Psoas muscle (tissue), 8 donors: ENCODE measurements around the gene AOC3. TPM values are rescaled to one million over a fixed set of nuclear protein-coding genes. Genes with fewer than 3 reads are reported as not detected.
A peak's percentile ranks its signal among the peaks of the same experiment; 100 is the strongest.

ENCODE experiments used
- ATAC-seq, 4 donors: fragments of 200-7000 bp; cut with Tn5 transposase; one replicate each; pipeline ENCODE4 v1.9.1; 2020; ENCODE audit warnings: moderate library complexity in 3 of 4, mild to moderate bottlenecking in 2 of 4
- DNase-seq, 2 donors: peaks; one replicate each; pipeline ENCODE4 v3.0.0-alpha.2; 2020
- H3K27ac ChIP-seq: fragments of 200-600 bp; one replicate; pipeline ENCODE4 v1.8.0; 2022
- H3K27me3 ChIP-seq, 3 donors: fragments of 200-600 bp in 1 of 3; one replicate each; pipeline versions ENCODE4 v1.6.1 to v1.8.0; 2013 to 2022; ENCODE audit warnings: low read length in 2 of 3, mild to moderate bottlenecking in 2 of 3, moderate library complexity in 1 of 3; ENCODE audit not compliant: insufficient read depth in 3 of 3
- H3K36me3 ChIP-seq, 2 donors: fragments of 200-600 bp in 1 of 2; one replicate each; pipeline versions ENCODE4 v1.6.1 to v1.8.0; 2013 to 2022; ENCODE audit warnings: low read depth in 1 of 2, mild to moderate bottlenecking in 1 of 2, moderate library complexity in 1 of 2; ENCODE audit not compliant: insufficient read depth in 1 of 2
- H3K4me1 ChIP-seq: fragments of 200-600 bp; one replicate; pipeline ENCODE4 v1.8.0; 2022
- H3K4me3 ChIP-seq: fragments of 200-600 bp; one replicate; pipeline ENCODE4 v1.8.0; 2022; ENCODE audit warnings: mild to moderate bottlenecking
- H3K9me3 ChIP-seq: fragments of 200-600 bp; one replicate; pipeline ENCODE4 v1.8.0; 2022
- CTCF ChIP-seq: fragments of 200-600 bp; IDR thresholded peaks from one replicate; pipeline ENCODE4 v1.8.0; 2022; ENCODE audit warnings: antibody characterized with exemption
- WGBS, 3 donors: extraction: QIAGEN DNeasy Blood & Tissue Kit; methylation state at CpG; one replicate each; pipeline versions ENCODE4 v1.1.6 to v1.1.7; 2013; 5-methylcytosine and 5-hydroxymethylcytosine counted together
- intact Hi-C, 2 donors: fragments of 100-400 bp; cut with DNase I; formaldehyde crosslinking; loops; one replicate each; pipeline versions ENCODE4 v1.11.0 to v1.14.2; 2022
- polyA plus RNA-seq, 3 donors: library from polyadenylated mRNA; stranded (reverse); fragments of 200-250 nt; gene quantifications; one replicate each; pipeline ENCODE4 v1.2.3, GENCODE V29; 2013
- total RNA-seq, 4 donors: library from RNA; stranded (reverse); fragmentation: NEBNext Ultra II Directional in 2 of 4; extraction: Animal tissue kit (Norgen Biotek cat#: 25700) in 2 of 4; gene quantifications; one replicate each; pipeline versions ENCODE4 v1.2.1 to v1.2.4, GENCODE V29; 2021 to 2023
- donor health status: healthy with polysubstance abuse.
- donor health status: DM: no; HTN: no; CAD: no; lungs with moderate emphysema.
- donor health status: Bipolar disorder and iron deficiency.
- donor health status: healthy.
- donor health status: DM: yes; HTN: yes; CAD: no.
- donor health status: DM: no; HTN: no; CAD: no.
- donor health status: DM: no; HTN: no; CAD: no.
- donor health status: DM: yes; HTN: yes; CAD: no.

AOC3 gene
- total and polyA plus RNA-seq, 7 donors = 5.8 to 11.8 (median 8.4) TPM

GRCh38 chr17:42819939-42820535 is 31.0 kb upstream of the AOC3 start:
- ATAC-seq = no peak
- 29 to 35% (median 33%) methylated on average over 2 of the region's 2 CpGs for WGBS, 3 donors
- no peak overlapping the region for H3K4me3 ChIP-seq
- peaks cover 12% of the 10 kb centered on the region for H3K4me1 ChIP-seq
- H3K36me3 ChIP-seq = peaks cover 11 to 81% of the 10 kb centered on the region in 2 donors
- DNase-seq = peak; percentile 66 to 80
- peak; percentile 54 for TF ChIP-seq CTCF
- intact Hi-C loops = loop anchor here (5.0 kb wide), 2 partner anchors 48 to 98 kb away; partner anchors contain the start of gene VPS25 (in 1 of the 2)
- H3K9me3 ChIP-seq = no peaks in the 10 kb centered on the region
- H3K27ac ChIP-seq = no peak overlapping the region
- no peaks in the 10 kb centered on the region for H3K27me3 ChIP-seq

- no peak for TF ChIP-seq CTCF
- Histone ChIP-seq H3K4me1 (peaks cover 12% of the 10 kb centered on the region), H3K36me3 (peaks cover 3 to 70% of the 10 kb centered on the region in 2 donors), H3K27ac (no peak overlapping the region), H3K9me3 (no peaks in the 10 kb centered on the region), H3K27me3 (no peaks in the 10 kb centered on the region), H3K4me3 (no peak overlapping the region)
- no peak for DNase-seq
- no peak for ATAC-seq
- intact Hi-C loops = loop anchor here in 1 of 2 donors (5.0 kb wide), 1 partner anchor 49 kb away; the partner anchor contains the start of gene VPS25
- 89 to 92% (median 91%) methylated on average over 7 of the region's 7 CpGs for WGBS, 3 donors
These were observed 29.8 kb upstream of the AOC3 start for GRCh38 chr17:42821176-42821575.

GRCh38 chr17:42827472-42827871 is 23.5 kb upstream of the AOC3 start:
- 75 to 92% (median 86%) methylated on average over 1 of the region's 1 CpG for WGBS, 3 donors
- Histone ChIP-seq H3K9me3 (no peaks in the 10 kb centered on the region), H3K4me1 (peaks cover 22% of the 10 kb centered on the region), H3K4me3 (no peak overlapping the region), H3K36me3 (peaks cover 0 to 7% of the 10 kb centered on the region in 2 donors), H3K27ac (no peak overlapping the region), H3K27me3 (no peaks in the 10 kb centered on the region)
- intact Hi-C loops = no loop called here
- no peak for DNase-seq
- ATAC-seq = no peak
- TF ChIP-seq CTCF = no peak

GRCh38 chr17:42830971-42831370 is 20.0 kb upstream of the AOC3 start:
- ATAC-seq = no peak
- intact Hi-C loops = no loop called here
- no peak for TF ChIP-seq CTCF
- no peak overlapping the region for H3K27ac ChIP-seq
- H3K4me1 ChIP-seq = peaks cover 22% of the 10 kb centered on the region
- no peak overlapping the region for H3K4me3 ChIP-seq
- H3K27me3 ChIP-seq = no peaks in the 10 kb centered on the region
- peaks cover 0 to 14% of the 10 kb centered on the region in 2 donors for H3K36me3 ChIP-seq
- no peak for DNase-seq
- no peaks in the 10 kb centered on the region for H3K9me3 ChIP-seq
